ENCODE data around the gene ADAMTSL1. TPM values are rescaled to one million over a fixed set of nuclear protein-coding genes. Genes with fewer than 3 reads are reported as not detected.

Gene ADAMTSL1
- total RNA-seq, 1 donor from 2014 or later = 12.6 TPM

GRCh38 chr9:18851069-18851795 lies 377.3 kb downstream of the ADAMTSL1 start:
- no peaks in the 10 kb centered on the region for H3K36me3 Mint-ChIP-seq (ENCODE audit: low read depth, unreplicated experiment)
- H3K9me3 Mint-ChIP-seq (ENCODE audit: unreplicated experiment) = no peaks in the 10 kb centered on the region
- no peaks in the 10 kb centered on the region for H3K4me1 Mint-ChIP-seq (ENCODE audit: low read depth, unreplicated experiment)
- H3K36me3 ChIP-seq (ENCODE audit: insufficient read depth, low read length) = peaks cover 19% of the 10 kb centered on the region
- no peak overlapping the region for H3K4me2 ChIP-seq (ENCODE audit: low read length)
- no peak overlapping the region for H3K27ac Mint-ChIP-seq (ENCODE audit: unreplicated experiment)
- no peak overlapping the region for H3K4me3 Mint-ChIP-seq (ENCODE audit: unreplicated experiment)
- FAIRE-seq (no peak), DNase-seq (ENCODE audit: low read depth) (no peak)
- H3K4me1 ChIP-seq (ENCODE audit: insufficient read depth, low read length) = no peaks in the 10 kb centered on the region
- peaks cover 14% of the 10 kb centered on the region for H4K20me1 ChIP-seq (ENCODE audit: insufficient read depth, low read length)
- no peak overlapping the region for H3K27ac ChIP-seq (ENCODE audit: low read depth, low read length)
- no peaks in the 10 kb centered on the region for H3K79me2 ChIP-seq (ENCODE audit: insufficient read depth, low read length)
- no peaks in the 10 kb centered on the region for H3K27me3 ChIP-seq (ENCODE audit: insufficient read depth, low read length)
- H2AFZ ChIP-seq (ENCODE audit: low read depth, low read length) = no peak overlapping the region
- no peak for TF ChIP-seq CTCF (IDR thresholded peaks at IDR 0.05; ENCODE audit: insufficient read depth, low read depth, low read length)
- no peak for TF ChIP-seq EZH2 (IDR thresholded peaks at IDR 0.05; ENCODE audit: insufficient read depth, low read length)
- no peak overlapping the region for H3K4me3 ChIP-seq (ENCODE audit: insufficient read depth, low read depth, low read length)
- H3K27me3 Mint-ChIP-seq (ENCODE audit: low read depth, unreplicated experiment) = no peaks in the 10 kb centered on the region
- no peaks in the 10 kb centered on the region for H3K9me3 ChIP-seq (ENCODE audit: insufficient read depth, low read depth, low read length)
- H3K9ac ChIP-seq (ENCODE audit: low read length) = no peak overlapping the region

- Mint-ChIP-seq H3K4me3 (ENCODE audit: unreplicated experiment) (no peak overlapping the region), H3K4me1 (ENCODE audit: low read depth, unreplicated experiment) (no peaks in the 10 kb centered on the region), H3K9me3 (ENCODE audit: unreplicated experiment) (no peaks in the 10 kb centered on the region), H3K36me3 (ENCODE audit: low read depth, unreplicated experiment) (no peaks in the 10 kb centered on the region), H3K27me3 (ENCODE audit: low read depth, unreplicated experiment) (no peaks in the 10 kb centered on the region), H3K27ac (ENCODE audit: unreplicated experiment) (no peak overlapping the region)
- H2AFZ ChIP-seq (ENCODE audit: low read depth, low read length) = no peak overlapping the region
- H4K20me1 ChIP-seq (ENCODE audit: insufficient read depth, low read length) = peaks cover 12% of the 10 kb centered on the region
- no peaks in the 10 kb centered on the region for H3K4me1 ChIP-seq (ENCODE audit: insufficient read depth, low read length)
- FAIRE-seq = no peak
- no peak overlapping the region for H3K9ac ChIP-seq (ENCODE audit: low read length)
- H3K4me2 ChIP-seq (ENCODE audit: low read length) = no peak overlapping the region
- H3K9me3 ChIP-seq (ENCODE audit: insufficient read depth, low read depth, low read length) = no peaks in the 10 kb centered on the region
- H3K79me2 ChIP-seq (ENCODE audit: insufficient read depth, low read length) = no peaks in the 10 kb centered on the region
- no peak for TF ChIP-seq EZH2 (IDR thresholded peaks at IDR 0.05; ENCODE audit: insufficient read depth, low read length)
- no peak for TF ChIP-seq CTCF (IDR thresholded peaks at IDR 0.05; ENCODE audit: insufficient read depth, low read depth, low read length)
- H3K4me3 ChIP-seq (ENCODE audit: insufficient read depth, low read depth, low read length) = no peak overlapping the region
- peaks cover 14% of the 10 kb centered on the region for H3K36me3 ChIP-seq (ENCODE audit: insufficient read depth, low read length)
- DNase-seq (ENCODE audit: low read depth) = peak; percentile 30
- no peaks in the 10 kb centered on the region for H3K27me3 ChIP-seq (ENCODE audit: insufficient read depth, low read length)
- H3K27ac ChIP-seq (ENCODE audit: low read depth, low read length) = no peak overlapping the region
These were observed 381.7 kb downstream of the ADAMTSL1 start for GRCh38 chr9:18855656-18856055.

- Mint-ChIP-seq H3K4me1 (ENCODE audit: low read depth, unreplicated experiment) (peaks cover 5% of the 10 kb centered on the region), H3K27me3 (ENCODE audit: low read depth, unreplicated experiment) (no peaks in the 10 kb centered on the region)
- H3K36me3 ChIP-seq (ENCODE audit: insufficient read depth, low read length) = peaks cover 10% of the 10 kb centered on the region
These were observed 383.4 kb downstream of the ADAMTSL1 start for GRCh38 chr9:18857334-18857733.

More at GRCh38 chr9:18857334-18857733, 383.4 kb downstream of the ADAMTSL1 start:
- Histone ChIP-seq H3K9ac (ENCODE audit: low read length) (no peak overlapping the region), H3K27me3 (ENCODE audit: insufficient read depth, low read length) (no peaks in the 10 kb centered on the region), H4K20me1 (ENCODE audit: insufficient read depth, low read length) (peaks cover 16% of the 10 kb centered on the region), H3K4me1 (ENCODE audit: insufficient read depth, low read length) (peaks cover 11% of the 10 kb centered on the region), H2AFZ (ENCODE audit: low read depth, low read length) (no peak overlapping the region), H3K27ac (ENCODE audit: low read depth, low read length) (no peak overlapping the region), H3K4me2 (ENCODE audit: low read length) (no peak overlapping the region), H3K4me3 (ENCODE audit: insufficient read depth, low read depth, low read length) (no peak overlapping the region), H3K9me3 (ENCODE audit: insufficient read depth, low read depth, low read length) (no peaks in the 10 kb centered on the region), H3K79me2 (ENCODE audit: insufficient read depth, low read length) (no peaks in the 10 kb centered on the region)
- H3K4me3 Mint-ChIP-seq (ENCODE audit: unreplicated experiment) = no peak overlapping the region
- no peaks in the 10 kb centered on the region for H3K9me3 Mint-ChIP-seq (ENCODE audit: unreplicated experiment)
- DNase-seq (ENCODE audit: low read depth) (no peak), FAIRE-seq (no peak)
- H3K36me3 Mint-ChIP-seq (ENCODE audit: low read depth, unreplicated experiment) = no peaks in the 10 kb centered on the region
- TF ChIP-seq EZH2 (IDR thresholded peaks at IDR 0.05; ENCODE audit: insufficient read depth, low read length) (no peak), CTCF (IDR thresholded peaks at IDR 0.05; ENCODE audit: insufficient read depth, low read depth, low read length) (no peak)
- H3K27ac Mint-ChIP-seq (ENCODE audit: unreplicated experiment) = no peak overlapping the region

All from astrocyte (in vitro differentiated cells and primary cell).